Myocyte (in vitro differentiated cells): Measurements from ENCODE around the gene CCDC157. TPM values are rescaled to one million over a fixed set of nuclear protein-coding genes. Genes with fewer than 3 reads are reported as not detected.

Experiments used
- total RNA-seq: library from RNA; depleted of rRNA; stranded (reverse); fragments of >200 nt; gene quantifications from 2 replicates; pipeline ENCODE4 v1.2.3, GENCODE V29; 2014

The CCDC157 gene
- total RNA-seq, 1 donor from 2014 or later, result 2.6 TPM

Other genes starting within 250 kb of the CCDC157 start
- 13.5 and 14.8 TPM in 2 replicates for gene LIF, start 110.2 kb upstream of the CCDC157 start, total RNA-seq
- gene OSM, start 90.2 kb upstream of the CCDC157 start, total RNA-seq, result not detected in 2 replicates
- 11.3 and 13.3 TPM in 2 replicates for gene CASTOR1, start 67.5 kb upstream of the CCDC157 start, total RNA-seq
- 18.1 and 19.8 TPM in 2 replicates for gene TBC1D10A, start 30.1 kb upstream of the CCDC157 start, total RNA-seq
- 39.8 and 50.2 TPM in 2 replicates for gene SF3A1, start 113 bp upstream of the CCDC157 start, total RNA-seq
- 20.1 and 28.3 TPM in 2 replicates for gene RNF215, start 30.4 kb downstream of the CCDC157 start, total RNA-seq
- gene SEC14L2, start 40.0 kb downstream of the CCDC157 start, total RNA-seq, result 3.4 and 12.2 TPM in 2 replicates
- 10.6 and 16.3 TPM in 2 replicates for gene MTFP1, start 68.8 kb downstream of the CCDC157 start, total RNA-seq
- not detected in 2 replicates for gene SEC14L3, start 115.0 kb downstream of the CCDC157 start, total RNA-seq
- 0.10 TPM in 1 of 2 replicates, not detected in the other for gene SEC14L4, start 148.7 kb downstream of the CCDC157 start, total RNA-seq
- gene SEC14L6, start 189.7 kb downstream of the CCDC157 start, total RNA-seq, result not detected in 2 replicates
- not detected in 2 replicates for gene GAL3ST1, start 217.7 kb downstream of the CCDC157 start, total RNA-seq
- gene PES1, start 234.9 kb downstream of the CCDC157 start, total RNA-seq, result 56.1 and 69.8 TPM in 2 replicates